Pancreas (tissue), 10 donors: ENCODE measurements around the gene NAPG. TPM values are rescaled to one million over a fixed set of nuclear protein-coding genes. Genes with fewer than 3 reads are reported as not detected.
A peak's percentile ranks its signal among the peaks of the same experiment; 100 is the strongest.
"Not testable (repeated sequence)": the region's sequence is repeated elsewhere in the genome, so short reads cannot be mapped to it uniquely, and the experiment has no call there.

Source experiments
- ATAC-seq, 4 donors: fragments of 200-7000 bp; cut with Tn5 transposase; one replicate each; pipeline versions ENCODE4 v1.8.0 to v1.9.1; 2020; ENCODE audit warnings: mild to moderate bottlenecking in 4 of 4, moderate library complexity in 4 of 4
- DNase-seq, 6 donors: peaks; one replicate each; pipeline ENCODE4 v3.0.0-alpha.2; 2020
- FAIRE-seq: peaks from 2 replicates; lab custom pipeline; 2012; peaks lifted over from hg19 to GRCh38; lab: Jason Lieb, UNC
- H3K27ac ChIP-seq, 4 donors: fragments of 200-600 bp; sonication (generic); 1 replicate in 3 of 4; 2 replicates in 1 of 4; pipeline versions ENCODE4 v1.5.0 to v1.8.0; 2020
- H3K27me3 ChIP-seq, 4 donors: fragments of 200-600 bp; one replicate each; pipeline ENCODE4 v1.8.0; 2021
- H3K36me3 ChIP-seq, 3 donors: fragments of 200-600 bp; sonication (generic) in 1 of 3; one replicate each; pipeline versions ENCODE4 v1.5.0 to v1.8.0; 2020 to 2021
- H3K4me1 ChIP-seq, 3 donors: fragments of 200-600 bp; one replicate each; pipeline ENCODE4 v1.8.0; 2021
- H3K4me3 ChIP-seq, 4 donors: fragments of 200-600 bp; sonication (generic) in 2 of 4; one replicate each; pipeline versions ENCODE4 v1.5.0 to v1.8.0; 2020 to 2021
- H3K9me3 ChIP-seq, 4 donors: fragments of 200-600 bp; one replicate each; pipeline ENCODE4 v1.8.0; 2021
- whole genome bisulfite sequencing, 2 donors: extraction: QIAGEN DNeasy Blood & Tissue Kit; methylation state at CpG; one replicate each; pipeline ENCODE4 v1.1.7; 2013; 5-methylcytosine and 5-hydroxymethylcytosine counted together
- intact Hi-C, 3 donors: fragments of 100-400 bp; cut with DNase I; formaldehyde crosslinking; loops; one replicate each; pipeline versions ENCODE4 v1.11.1 to v1.14.2; 2022
- polyA plus RNA-seq, 2 donors: library from polyadenylated mRNA; stranded (reverse); fragments of 200-250 nt; gene quantifications; one replicate each; pipeline ENCODE4 v1.2.3, GENCODE V29; 2013
- total RNA-seq, 6 donors: library from RNA; stranded (reverse); fragmentation: NEBNext Ultra II Directional in 4 of 6; extraction: Animal tissue kit (Norgen Biotek cat#: 25700) in 4 of 6; gene quantifications; one replicate each; pipeline versions ENCODE4 v1.2.1 to v1.2.4, GENCODE V29; 2021 to 2023
- TF ChIP-seq, protein P1 (sequence below), 4 donors: fragments of 200-600 bp; sonication (generic) in 3 of 4; IDR thresholded peaks; one replicate each; pipeline versions ENCODE4 v1.5.0 to v1.8.0; 2021; ENCODE audit warnings: antibody characterized with exemption in 4 of 4
- donor health status: healthy with polysubstance abuse.
- donor health status: DM: no; HTN: no; CAD: no; lungs with moderate emphysema.
- donor health status: DM: no; HTN: no; CAD: no.
- donor health status: control.
- donor health status: control.
- donor health status: Bipolar disorder and iron deficiency.
- donor health status: DM: yes; HTN: yes; CAD: no.
- donor health status: DM: no; HTN: no; CAD: no.
- donor health status: DM: no; HTN: no; CAD: no.
- donor health status: DM: yes; HTN: yes; CAD: no.

Gene NAPG
- total and polyA plus RNA-seq, 8 donors: 7.1 to 21.2 (median 14.8) TPM

DNA sequence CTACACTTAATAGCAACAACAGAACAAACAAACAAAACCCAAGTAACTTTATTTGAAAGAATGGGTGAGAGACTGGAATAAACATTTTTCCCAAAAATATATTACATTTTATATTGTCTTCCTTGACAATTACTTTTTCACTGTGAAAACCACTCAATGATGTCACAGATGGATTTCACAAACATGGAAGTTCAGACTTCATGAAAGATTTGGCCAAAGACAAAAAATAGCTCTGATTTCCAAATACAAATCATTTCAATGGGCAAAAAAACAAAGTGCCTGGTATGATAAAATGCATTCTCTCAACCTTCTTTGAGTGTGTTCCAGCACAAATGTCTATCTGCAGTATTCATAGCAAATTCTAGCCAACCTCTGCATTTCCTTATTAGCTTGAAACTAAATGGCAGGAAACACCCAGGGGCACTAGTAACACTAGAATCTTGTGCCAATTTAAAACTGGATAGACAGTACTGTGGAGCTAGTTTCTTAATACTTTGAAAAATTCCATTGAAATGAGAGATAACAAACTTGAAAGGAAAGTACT lies 28.5 kb upstream of the NAPG start:
- DNase-seq: no peak
- FAIRE-seq: no peak
- Histone ChIP-seq H3K9me3 (no peaks in the 10 kb centered on the region), H3K27me3 (no peaks in the 10 kb centered on the region), H3K27ac (no peak overlapping the region), H3K4me1 (no peaks in the 10 kb centered on the region), H3K36me3 (no peaks in the 10 kb centered on the region), H3K4me3 (no peak overlapping the region)
- intact Hi-C loops: no loop called here
- ATAC-seq: peak in 1 of 4 donors; percentile 18
- TF ChIP-seq, protein P1, sequence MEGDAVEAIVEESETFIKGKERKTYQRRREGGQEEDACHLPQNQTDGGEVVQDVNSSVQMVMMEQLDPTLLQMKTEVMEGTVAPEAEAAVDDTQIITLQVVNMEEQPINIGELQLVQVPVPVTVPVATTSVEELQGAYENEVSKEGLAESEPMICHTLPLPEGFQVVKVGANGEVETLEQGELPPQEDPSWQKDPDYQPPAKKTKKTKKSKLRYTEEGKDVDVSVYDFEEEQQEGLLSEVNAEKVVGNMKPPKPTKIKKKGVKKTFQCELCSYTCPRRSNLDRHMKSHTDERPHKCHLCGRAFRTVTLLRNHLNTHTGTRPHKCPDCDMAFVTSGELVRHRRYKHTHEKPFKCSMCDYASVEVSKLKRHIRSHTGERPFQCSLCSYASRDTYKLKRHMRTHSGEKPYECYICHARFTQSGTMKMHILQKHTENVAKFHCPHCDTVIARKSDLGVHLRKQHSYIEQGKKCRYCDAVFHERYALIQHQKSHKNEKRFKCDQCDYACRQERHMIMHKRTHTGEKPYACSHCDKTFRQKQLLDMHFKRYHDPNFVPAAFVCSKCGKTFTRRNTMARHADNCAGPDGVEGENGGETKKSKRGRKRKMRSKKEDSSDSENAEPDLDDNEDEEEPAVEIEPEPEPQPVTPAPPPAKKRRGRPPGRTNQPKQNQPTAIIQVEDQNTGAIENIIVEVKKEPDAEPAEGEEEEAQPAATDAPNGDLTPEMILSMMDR (IDR thresholded peaks at IDR 0.05): no peak

DNA sequence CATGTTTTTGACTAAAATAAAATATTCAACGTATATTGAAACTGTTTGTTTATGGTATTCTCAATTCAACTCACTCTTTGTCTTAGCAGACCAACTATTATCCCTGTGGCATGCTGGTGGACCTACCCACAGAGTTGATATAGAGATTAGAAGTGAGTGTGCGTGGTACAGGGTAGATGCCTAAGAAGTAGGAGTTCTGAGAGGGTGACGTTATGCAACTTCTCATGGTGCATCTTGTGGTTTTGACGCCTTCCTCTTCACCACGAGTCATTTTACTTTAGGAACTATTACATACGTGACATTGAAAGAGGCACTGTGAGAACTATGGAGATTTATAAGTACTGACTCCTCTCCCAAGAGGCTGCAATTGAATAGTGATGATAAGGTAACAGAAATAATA lies 26.6 kb upstream of the NAPG start:
- TF ChIP-seq, protein P1 (IDR thresholded peaks at IDR 0.05): no peak
- H3K36me3 ChIP-seq: no peaks in the 10 kb centered on the region
- H3K4me1 ChIP-seq: no peaks in the 10 kb centered on the region
- no peak overlapping the region for H3K4me3 ChIP-seq
- no peak for FAIRE-seq
- no peak overlapping the region for H3K27ac ChIP-seq
- peak in 1 of 4 donors; percentile 19 for ATAC-seq
- intact Hi-C loops: no loop called here
- no peaks in the 10 kb centered on the region for H3K9me3 ChIP-seq
- 74 to 88% methylated on average over 6 of the region's 6 CpGs for WGBS, 2 donors
- no peak for DNase-seq
- no peaks in the 10 kb centered on the region for H3K27me3 ChIP-seq

DNA sequence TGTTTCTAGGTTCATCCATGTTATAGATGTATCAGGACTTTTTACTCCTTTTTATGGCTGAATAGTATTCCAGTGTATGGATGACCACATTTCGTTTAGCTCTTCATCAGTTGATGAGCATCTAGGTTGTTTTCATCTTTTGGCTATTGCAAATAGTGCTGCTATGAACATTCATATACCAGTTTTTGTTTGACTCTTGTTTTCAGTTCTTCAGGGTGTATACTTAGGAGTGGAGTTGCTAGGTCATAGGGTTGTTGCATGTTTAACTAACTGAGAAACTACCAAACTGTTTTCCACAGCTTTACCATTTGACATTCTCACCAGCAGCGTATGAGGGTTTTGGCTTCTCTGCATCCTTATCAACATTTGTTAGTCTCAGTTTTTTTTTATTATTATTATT lies 25.8 kb upstream of the NAPG start:
- Histone ChIP-seq H3K9me3 (no peaks in the 10 kb centered on the region), H3K36me3 (no peaks in the 10 kb centered on the region), H3K4me1 (no peaks in the 10 kb centered on the region), H3K4me3 (no peak overlapping the region), H3K27me3 (no peaks in the 10 kb centered on the region), H3K27ac (no peak overlapping the region)
- 39 to 61% methylated on average over 2 of the region's 2 CpGs for WGBS, 2 donors
- intact Hi-C loops: no loop called here
- no peak for ATAC-seq
- FAIRE-seq: no peak
- TF ChIP-seq, protein P1 (IDR thresholded peaks at IDR 0.05): no peak
- no peak for DNase-seq

DNA sequence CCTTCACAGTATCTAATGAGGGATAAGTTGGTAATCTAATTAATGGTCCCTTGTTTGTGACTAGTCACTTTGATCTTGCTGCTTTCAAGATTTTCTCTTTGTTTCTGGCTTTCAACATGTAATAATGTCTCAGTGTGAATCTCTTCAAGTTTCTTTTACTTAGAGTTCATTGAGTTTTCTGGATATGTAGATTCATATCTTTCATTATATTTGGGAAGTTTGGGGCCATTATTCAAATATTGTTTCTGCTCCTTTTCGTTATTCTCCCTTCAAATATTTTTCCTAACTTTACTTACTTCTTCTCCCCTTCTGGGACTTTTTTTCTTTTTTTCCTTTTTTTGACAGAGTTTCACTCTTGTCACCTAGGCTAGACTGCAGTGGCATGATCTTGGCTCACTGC lies 21.1 kb upstream of the NAPG start:
- intact Hi-C loops: no loop called here
- no peak for FAIRE-seq
- no peak for ATAC-seq

DNA sequence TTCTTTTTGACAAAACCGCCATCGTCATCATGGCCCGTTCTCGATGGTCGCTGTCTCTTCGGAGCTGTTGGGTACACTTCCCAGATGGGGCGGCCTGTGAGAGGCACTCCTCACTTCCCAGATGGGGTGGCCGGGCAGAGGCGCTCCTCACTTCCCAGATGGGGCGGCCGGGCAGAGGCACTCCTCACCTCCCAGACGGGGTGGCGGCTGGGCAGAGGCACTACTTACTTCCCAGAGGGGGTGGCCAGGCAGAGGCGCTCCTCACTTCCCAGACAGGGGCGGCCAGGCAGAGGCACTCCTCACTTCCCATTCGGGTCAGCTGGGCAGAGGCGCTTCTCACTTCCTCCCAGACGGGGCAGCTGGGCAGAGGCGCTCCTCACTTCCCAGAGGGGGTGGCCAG lies 19.9 kb upstream of the NAPG start:
- H3K9me3 ChIP-seq, ATAC-seq, H3K4me1 ChIP-seq, FAIRE-seq, intact Hi-C loops, H3K27ac ChIP-seq, H3K4me3 ChIP-seq, DNase-seq, H3K27me3 ChIP-seq, H3K36me3 ChIP-seq: not testable (repeated sequence)
- WGBS, 2 donors: 83 to 90% methylated on average over 17 to 18 of the region's 19 CpGs

More for the DNA sequence above, 21.1 kb upstream of the NAPG start:
- Histone ChIP-seq H3K27me3 (no peaks in the 10 kb centered on the region), H3K27ac (no peak overlapping the region), H3K4me1 (no peaks in the 10 kb centered on the region), H3K4me3 (no peak overlapping the region), H3K9me3 (peaks cover 0 to 3% (median 0%) of the 10 kb centered on the region in 4 donors), H3K36me3 (no peaks in the 10 kb centered on the region)
- no peak for DNase-seq
- TF ChIP-seq, protein P1 (IDR thresholded peaks at IDR 0.05): no peak
- 66 to 81% methylated on average over 1 of the region's 1 CpG for WGBS, 2 donors
